Peyer's patch (tissue), 4 donors: ENCODE results near the gene CERS2.

Experiments used
- POLR2A ChIP-seq, 2 donors: fragments of 450-650 bp; IDR thresholded peaks; one replicate each; pipeline ENCODE4 v1.5.1; 2017; ENCODE audit warnings: antibody characterized with exemption in 2 of 2, mild to moderate bottlenecking in 2 of 2, moderate library complexity in 2 of 2
- TF ChIP-seq, protein P1 (sequence below), 6 experiments: fragments of 450-650 bp in 4 of 6; fragments of 200-600 bp in 2 of 6; sonication (generic) in 1 of 6; IDR thresholded peaks; one replicate each; pipeline ENCODE4 v1.5.1; 2017 to 2019; ENCODE audit warnings: antibody characterized with exemption in 6 of 6, mild to moderate bottlenecking in 3 of 6, moderate library complexity in 1 of 6

GRCh38 chr1:150995460-150995859, 20.8 kb upstream of the CERS2 start:
- TF ChIP-seq, protein P1, sequence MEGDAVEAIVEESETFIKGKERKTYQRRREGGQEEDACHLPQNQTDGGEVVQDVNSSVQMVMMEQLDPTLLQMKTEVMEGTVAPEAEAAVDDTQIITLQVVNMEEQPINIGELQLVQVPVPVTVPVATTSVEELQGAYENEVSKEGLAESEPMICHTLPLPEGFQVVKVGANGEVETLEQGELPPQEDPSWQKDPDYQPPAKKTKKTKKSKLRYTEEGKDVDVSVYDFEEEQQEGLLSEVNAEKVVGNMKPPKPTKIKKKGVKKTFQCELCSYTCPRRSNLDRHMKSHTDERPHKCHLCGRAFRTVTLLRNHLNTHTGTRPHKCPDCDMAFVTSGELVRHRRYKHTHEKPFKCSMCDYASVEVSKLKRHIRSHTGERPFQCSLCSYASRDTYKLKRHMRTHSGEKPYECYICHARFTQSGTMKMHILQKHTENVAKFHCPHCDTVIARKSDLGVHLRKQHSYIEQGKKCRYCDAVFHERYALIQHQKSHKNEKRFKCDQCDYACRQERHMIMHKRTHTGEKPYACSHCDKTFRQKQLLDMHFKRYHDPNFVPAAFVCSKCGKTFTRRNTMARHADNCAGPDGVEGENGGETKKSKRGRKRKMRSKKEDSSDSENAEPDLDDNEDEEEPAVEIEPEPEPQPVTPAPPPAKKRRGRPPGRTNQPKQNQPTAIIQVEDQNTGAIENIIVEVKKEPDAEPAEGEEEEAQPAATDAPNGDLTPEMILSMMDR (IDR thresholded peaks at IDR 0.05) = no peak
- no peak for TF ChIP-seq POLR2A (IDR thresholded peaks at IDR 0.05)
